SK-N-DZ (cell line): ENCODE results near the gene UNC119B.

Source experiments
- DNase-seq: peaks from one replicate; pipeline ENCODE4 v3.0.0-alpha.2; 2015; ENCODE audit warnings: low spot score

Gene UNC119B

DNA sequence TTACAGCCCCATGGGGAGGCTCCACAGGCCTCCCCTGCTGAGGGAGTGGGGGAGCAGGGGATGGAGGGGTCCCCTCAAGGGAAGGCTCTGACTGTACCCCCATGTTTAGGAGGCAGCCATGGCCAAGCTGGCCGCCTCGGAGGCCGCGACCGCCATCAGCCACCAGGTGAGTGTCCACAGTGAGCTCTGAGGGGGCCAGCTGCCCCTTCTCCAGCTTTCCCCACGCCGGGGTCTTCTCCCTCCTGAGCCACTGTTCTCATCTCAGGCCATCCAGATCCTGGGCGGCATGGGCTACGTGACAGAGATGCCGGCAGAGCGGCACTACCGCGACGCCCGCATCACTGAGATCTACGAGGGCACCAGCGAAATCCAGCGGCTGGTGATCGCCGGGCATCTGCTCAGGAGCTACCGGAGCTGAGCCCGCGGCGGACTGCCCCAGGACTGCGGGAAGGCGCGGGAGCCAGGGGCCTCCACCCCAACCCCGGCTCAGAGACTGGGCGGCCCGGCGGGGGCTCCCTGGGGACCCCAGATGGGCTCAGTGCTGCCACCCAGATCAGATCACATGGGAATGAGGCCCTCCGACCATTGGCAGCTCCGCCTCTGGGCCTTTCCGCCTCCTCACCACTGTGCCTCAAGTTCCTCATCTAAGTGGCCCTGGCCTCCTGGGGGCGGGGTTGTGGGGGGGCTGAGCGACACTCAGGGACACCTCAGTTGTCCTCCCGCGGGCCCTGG, 28.9 kb downstream of the UNC119B start:
- DNase-seq = no peak

DNA sequence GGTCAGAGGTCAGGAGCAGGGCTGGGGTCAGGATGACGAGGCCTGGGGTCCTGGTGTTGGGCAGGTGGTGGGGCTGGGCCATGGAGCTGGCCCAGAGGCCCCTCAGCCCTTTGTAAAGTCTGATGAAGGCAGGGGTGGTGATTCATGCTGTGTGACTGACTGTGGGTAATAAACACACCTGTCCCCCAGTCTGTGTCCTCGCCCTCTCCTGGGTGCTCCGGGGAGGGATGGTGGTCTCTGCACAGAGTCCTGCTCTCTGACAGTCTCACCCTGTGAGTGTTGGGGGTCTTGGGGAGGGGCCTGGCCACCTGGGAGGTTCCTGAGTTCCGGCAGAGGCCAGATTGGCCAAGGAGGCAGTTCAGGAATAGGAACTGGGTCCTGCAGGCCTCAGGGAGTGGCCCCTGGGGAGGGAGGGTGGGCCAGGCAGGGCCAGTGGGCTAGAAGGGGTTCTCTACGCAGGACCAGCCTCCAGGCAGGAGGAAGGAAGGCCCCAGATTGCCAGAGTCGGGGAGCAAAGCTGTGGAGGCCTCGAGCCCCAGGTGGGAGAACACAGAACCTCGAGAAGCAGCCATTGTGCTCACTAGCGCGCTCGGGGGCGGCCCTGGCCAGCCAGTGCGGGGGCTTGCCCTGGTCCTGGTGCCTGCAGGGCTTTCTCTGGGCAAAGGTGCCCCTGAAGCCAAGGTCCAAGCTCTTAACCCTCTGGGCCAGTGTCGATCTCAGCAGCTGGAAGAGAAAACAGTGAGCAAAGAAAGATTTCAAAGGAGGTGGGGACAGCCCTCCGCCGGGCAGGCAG, 29.8 kb downstream of the UNC119B start:
- DNase-seq = no peak

DNA sequence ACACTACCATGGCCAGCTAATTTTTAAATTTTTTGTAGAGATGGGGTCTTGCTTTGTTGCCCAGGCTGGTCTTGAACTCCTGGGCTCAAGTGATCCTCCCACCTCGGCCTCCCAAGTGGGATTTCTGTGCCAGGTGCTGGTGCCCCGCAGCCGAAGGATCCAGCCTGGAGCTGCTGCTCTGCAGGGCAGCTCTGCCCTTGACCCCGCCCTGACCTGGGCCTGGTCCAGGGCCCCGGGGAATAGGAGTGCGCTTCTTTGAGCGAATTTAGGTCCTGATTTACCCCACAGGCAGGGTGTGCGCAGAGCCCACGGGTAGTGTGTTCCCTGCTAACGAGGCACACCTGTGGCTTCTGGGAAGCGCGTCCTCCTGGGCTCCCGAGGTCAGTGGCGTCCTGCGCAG, 30.6 kb downstream of the UNC119B start:
- no peak for DNase-seq

DNA sequence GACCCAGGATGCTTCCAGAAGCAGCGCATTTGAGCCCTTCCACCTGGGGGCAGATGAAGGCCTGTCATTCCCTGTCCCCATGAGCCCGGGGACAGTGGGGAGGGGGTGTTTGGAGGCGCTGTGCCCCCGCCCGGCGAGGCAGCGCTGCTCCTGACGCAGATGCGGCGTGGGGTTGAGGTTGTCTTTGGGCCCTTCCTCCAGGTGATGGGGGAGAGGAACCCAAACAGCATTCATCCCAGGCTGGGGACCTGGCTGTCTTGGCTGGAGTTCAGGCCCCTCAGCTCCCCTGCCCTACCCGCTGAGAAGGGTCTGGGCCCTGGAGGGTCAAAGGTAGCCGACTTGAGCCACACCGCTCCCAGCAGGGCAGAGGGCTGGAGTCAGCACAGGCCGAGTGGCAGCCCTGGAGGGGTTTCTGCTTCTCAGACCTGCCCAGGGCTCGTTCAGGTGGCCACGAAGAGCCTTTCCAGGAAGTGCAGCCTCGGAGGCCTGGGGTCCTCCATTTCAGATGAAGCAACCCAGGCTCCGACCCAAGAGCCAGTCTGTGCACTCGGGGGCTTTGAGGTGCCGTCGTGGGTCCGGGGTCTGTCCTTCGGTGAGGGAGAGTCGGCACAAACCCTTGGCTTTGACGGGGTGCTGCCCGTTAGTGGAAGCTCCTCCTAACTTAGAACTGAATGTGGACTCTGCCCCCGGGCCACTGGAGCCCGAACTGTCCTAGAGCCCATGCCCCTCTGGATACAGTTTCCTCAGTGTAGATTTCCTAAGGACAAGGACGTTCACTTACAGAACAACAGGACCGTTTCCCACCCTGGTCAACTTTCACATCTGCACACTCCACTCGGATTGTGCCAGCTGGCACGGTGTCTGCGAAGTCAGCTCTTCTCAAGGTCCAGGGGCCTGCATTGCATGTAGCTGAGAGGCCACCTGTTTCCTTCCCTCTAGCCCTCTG, 31.5 kb downstream of the UNC119B start:
- DNase-seq = no peak

DNA sequence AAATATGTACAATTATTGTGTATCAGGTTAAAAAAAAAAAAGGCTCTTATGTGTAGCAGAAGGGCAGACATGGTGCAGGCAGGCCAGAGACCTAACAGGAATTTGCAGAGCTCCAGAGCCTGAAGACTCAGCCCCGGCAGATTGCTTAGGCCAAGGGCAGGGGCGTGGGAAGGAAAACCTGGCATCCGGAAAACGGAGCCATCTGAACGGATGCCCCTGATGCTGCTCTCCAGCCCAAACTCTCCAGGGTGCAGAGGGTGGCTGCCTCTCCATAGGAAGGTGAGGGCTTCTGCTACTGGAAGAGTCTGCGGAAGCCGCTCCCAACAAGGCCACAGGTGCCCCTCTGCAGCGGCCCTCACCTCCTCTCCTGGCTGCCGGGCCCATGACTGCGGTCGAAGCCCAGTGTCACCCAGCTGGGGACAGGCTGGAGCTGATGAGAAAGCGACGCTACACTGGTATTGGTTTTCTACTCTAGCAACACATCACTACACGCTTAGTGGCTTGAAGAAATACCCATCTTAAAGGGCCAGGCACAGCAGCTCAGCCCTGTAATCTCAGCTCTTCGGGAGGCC, 34.8 kb downstream of the UNC119B start:
- no peak for DNase-seq

DNA sequence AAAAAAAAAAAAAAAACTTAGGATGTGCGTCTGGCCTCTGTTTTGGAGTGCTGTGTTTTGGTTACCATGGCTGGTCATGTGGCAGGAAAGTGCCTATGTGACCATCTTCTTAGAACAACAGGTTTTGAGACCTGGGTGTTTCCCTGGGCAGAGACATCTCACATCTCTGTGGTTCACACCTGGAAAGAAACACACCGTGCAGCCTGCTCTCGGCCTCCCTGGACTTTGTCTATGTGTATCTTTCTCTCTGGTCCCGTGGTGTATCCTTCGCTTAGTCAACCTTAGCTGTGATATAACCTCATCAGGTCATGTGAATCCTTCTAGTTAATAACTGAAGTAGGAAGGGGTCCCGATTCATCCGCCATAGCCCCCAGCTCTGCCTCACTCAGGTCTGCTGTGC, 38.0 kb downstream of the UNC119B start:
- no peak for DNase-seq

DNA sequence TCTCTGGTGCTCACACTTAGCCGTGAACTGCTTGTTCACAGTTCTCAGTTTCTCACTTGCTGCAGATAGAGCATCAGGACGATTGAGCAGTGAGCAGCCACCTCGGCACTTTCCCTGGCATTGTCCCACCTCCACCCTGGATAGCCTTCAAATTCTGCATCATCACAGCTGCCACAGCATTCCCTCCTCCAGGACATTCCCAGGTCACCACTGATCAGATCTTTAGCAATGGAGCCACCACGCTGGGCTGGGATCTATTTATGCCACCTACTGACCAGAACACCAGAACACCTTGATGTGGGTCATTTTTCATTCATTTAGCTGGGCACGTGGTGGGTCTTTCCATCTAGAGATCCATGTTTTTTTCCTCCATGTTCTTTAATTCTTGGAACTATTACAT, 39.0 kb downstream of the UNC119B start:
- DNase-seq = no peak

DNA sequence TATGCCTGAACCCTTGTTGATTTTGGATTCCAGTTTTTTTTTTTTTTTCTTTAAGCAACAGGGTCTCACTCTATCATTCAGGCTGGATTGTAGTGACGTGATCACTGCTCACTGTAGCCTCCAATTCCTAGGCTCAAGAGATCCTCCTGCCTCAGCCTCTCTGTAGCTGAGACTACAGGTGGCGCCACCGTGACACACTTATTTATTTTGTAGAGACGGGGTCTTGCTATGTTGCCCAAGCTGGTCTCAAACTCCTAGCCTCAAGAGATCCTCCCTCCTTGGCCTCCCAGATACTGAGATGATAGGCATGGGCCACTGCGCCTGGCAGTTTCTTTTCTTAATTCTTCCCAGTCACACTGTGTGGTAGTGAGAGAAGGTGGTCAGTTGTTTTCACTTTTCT, 40.5 kb downstream of the UNC119B start:
- no peak for DNase-seq

DNA sequence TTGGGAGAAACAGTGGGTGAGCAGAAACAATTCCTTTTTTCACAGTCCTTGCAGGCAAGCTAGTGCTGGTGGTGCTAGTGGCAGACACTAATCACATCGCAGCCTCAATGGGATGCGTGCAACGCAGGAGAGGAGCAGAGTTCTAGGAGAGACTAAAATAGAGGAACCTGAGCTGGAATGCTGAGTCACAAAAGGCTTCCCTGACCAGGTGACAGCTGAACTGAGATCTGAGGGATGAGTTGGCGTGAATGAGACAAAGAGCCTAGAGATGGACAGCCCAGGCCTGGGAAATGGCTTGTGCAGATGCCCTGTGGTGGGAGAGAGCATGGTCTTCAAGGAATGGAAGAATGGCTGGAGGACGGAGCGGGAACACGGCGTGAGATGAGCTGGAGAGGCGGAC, 41.1 kb downstream of the UNC119B start:
- no peak for DNase-seq

DNA sequence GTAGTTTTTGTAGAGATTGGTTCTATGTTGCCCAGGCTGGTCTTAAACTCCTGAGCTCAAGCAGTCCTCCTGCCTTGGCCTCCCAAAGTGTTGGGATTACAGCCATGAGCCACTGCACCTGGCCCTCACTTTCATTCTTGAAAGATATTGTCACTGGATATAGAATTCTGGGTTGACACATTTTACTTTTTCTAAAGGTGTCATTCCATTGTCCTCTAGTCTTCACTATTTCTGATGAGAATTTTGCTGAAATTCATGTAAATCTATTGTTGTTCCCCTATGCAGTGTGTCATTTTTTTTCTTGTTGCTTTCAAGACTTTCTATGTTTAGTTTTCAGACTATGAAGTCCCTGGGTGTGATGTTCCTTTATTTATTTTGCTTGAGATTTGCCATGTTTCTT, 44.5 kb downstream of the UNC119B start:
- DNase-seq = no peak

DNA sequence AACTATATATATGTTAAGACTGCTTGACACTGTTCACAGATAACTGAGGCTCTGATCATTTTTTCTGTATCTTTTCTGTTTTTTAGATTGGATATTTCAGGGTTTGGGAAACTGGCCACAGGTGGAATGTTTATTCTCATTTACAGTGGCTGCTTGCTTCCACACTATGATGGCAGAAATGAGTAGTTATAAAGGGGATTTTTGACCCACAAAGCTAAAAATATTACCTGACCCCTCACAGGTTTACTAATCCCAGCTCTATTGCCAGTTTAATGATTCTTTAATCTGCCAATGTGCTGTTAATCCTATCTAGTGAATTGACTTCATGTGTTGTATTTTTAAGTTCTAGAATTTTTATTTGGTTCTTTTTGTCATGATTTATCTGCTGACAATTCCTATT, 45.0 kb downstream of the UNC119B start:
- no peak for DNase-seq

DNA sequence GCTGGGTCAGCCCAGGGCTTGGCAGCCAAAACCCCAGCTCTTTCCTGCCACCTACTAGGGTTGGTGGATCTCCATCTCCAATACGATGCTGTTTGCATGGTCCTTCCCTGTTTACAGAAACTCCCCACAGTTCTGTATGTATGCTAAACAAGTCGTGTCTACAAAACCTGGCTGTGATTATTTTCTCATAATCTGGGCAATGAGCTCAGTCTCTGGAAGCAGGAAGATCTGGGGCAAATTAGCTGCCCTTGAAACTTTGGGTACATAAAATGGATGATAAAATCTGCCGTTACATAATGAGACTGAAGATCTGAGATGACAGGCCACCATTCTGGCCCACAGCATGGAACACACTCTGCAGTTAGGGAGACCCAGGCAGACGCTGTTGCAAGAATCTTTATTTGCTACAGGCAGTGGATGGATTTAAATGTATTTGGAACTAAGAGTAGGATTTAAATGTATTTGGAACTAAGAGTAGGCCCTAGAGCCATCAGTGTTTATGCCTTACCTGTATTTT, 47.0 kb downstream of the UNC119B start:
- DNase-seq = no peak

DNA sequence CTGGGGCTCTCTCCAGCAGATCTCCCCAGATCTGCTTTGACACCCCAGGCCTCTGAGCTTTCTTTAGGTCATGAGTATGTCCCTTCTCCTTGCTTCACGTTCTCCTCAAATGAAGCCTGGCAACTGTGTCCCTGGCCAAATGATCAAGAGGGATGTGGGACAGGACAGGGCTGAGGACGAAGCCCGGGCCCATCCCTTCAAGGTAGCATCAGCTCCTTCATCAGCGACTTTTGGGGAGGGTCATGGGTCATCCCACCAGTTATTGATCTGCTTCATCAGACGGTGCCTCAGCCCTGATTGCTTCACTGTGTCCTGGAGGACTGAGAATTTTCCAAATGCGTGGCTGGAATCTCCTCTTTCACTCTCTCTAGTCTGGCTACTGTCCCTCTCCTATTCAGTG, 47.7 kb downstream of the UNC119B start:
- DNase-seq = no peak

DNA sequence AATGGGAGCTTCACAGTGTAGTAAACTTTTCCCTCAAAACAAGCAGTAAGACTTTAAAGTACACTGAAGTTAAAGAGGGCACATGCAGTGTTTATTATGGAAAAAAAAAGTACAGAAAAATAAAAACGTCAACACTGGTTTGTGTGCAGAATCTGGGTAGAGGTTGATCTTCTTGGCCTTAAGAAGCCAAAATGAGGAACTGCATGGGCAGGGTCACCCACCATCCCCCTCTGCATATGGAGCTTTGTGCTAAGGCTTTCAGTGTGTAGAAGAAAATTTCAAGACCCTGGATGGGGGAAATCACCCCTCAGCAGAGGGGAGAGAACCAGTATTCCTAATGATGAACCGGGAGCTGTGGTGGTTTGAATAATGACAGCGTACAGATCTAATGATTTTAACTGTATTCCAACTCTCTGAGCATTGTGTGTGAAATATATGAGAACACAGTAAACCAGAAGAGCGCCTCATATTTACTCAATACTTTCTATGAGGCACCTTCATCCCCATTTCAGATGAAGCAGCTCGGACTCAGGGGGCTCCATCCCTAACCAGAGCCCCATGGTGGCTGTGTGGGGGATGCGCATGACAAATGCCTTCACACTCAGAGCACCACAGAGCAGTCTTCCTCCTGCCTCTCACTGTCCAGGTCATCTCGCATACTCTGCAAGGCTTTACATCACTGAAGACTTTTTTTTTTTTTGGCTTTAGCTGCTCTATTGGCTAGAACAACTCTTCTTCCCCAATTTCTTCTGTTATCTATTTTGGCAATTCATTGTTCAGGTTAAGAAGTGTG, 48.7 kb downstream of the UNC119B start:
- DNase-seq = no peak

DNA sequence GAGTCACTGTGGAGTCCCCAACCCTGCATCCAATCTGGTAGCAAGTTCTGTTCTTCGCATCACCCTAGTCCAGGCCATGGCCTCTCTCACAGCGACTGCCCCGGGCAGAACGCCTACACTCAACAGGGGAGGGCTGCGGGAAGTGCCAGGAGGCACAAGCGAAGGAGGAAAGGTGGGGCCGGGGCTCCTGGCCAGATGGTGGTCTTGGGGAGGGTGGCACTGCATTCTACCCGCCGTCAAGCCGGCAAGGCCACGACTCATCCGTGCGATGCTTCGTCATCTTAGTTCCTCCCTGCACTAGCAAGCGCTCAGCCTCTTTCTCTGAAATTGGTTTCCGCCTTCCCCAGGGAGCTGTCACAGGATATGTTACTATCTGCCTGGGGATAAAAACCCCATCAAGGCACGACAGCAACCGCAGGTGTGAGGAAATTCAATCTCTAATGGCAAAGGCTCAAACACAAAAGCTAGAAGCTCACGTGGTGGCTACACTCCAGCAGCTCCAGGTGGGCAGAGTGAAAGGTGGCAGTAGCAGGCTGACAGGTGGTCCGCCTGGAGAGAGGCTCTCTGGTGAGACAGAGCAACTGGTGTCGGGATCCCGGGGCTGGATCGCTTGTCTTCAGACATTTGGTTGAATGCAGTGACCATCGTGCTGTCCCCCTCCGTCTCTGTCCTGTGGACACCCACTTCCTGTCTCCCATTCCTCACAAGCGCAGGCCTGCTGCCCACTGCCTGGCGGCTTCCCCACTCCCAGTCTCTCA, 49.5 kb downstream of the UNC119B start:
- DNase-seq = no peak

DNA sequence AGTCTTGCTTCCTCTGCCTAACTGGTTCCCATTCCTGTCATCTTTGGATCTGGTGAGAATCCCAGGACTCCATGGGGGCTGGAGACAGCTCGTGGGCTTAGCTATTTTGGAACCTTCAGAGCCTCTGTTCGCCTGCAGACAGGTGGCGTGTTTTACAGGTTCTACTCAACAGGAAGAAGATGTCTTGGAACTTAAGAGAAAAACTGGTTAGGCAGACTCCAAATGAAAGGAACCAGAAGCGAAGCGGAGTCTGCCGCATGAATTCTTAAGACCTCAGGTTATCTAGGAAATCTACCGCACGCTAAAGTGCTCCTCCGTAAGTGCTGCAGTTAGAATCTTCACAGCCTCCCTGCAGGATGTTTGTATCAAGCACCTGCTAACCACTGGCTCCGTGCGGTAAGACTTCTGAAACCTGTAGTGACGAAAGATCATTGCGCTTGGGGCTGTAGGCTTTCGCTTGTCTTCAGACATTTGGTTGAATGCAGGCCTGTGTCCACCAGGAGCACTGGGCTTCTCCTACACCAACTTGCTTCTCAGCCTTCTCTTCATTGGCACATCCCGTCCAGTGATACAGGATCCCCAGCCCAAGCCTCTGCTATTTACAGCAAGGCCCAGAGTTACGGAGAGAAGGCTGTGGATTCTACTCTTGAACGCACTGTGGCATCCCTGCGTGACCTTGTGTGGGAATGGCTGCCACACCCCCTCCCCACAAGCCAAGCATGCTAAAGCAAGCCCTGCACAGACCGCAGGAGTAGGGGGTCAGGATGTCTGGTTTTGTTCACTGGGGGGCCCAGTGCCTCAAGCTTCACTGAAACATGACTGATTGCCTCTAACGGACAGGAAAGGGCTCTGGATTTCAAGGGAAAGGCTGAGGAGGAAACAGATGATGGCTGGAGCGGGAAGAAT, 50.3 kb downstream of the UNC119B start:
- no peak for DNase-seq

DNA sequence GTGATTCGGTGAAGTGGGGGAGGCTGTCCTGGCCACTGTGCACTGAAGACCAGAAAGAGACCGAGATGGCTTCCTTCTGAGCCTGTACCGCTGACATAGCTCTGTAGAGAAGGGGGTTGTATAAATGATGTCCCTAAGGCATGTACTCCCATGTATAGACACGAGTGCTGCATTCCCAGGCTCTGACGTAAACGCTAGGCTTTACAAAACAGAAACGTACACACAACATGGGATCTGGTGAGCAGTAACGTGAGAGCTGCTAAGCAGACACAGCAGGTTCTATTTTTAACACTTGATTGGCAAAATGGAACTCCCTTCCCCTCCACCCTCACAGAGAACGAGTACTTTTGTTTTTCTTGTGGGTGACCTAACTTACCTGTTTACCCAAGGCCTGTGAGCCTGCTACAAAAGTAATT, 51.3 kb downstream of the UNC119B start:
- no peak for DNase-seq

DNA sequence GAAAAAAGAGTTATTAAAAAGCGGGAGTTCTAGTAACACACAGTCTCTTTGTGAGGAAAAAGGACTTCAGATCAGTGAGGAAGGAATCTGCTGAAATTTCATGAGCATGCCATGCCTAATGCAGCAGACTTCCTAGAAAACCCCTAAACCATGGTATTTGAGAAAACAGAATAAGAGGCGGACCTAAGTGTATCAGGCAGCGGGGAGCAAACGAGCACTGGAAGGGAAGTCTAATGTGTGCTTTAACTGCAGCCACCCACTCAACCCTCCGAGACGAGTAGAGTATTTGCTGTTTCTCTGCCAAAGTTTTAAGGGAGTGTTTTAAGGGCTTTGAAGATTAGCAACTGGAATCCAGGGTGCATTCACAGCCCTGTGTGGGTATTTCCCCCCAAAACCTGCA, 51.8 kb downstream of the UNC119B start:
- no peak for DNase-seq

DNA sequence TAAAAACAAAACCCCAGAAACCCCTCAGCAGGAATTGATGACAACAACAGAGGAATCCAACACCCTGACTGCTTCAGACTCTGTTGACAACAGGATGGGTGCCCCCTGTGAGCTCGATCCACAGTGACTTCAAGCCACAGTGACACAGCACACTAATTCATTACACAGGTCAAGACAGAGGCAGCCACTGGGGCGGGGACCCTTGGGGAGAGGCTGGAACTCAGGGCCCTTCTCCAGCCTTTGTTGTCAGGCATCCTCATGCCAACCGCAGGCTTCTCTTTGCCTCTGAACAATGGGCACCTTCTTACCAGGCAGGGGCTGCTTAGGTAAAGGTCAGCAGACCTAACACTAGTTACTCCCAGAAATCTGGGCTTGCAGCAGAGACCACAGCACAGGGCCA, 53.0 kb downstream of the UNC119B start:
- no peak for DNase-seq
